ENCODE measurements around the gene DMRT2.

DNA sequence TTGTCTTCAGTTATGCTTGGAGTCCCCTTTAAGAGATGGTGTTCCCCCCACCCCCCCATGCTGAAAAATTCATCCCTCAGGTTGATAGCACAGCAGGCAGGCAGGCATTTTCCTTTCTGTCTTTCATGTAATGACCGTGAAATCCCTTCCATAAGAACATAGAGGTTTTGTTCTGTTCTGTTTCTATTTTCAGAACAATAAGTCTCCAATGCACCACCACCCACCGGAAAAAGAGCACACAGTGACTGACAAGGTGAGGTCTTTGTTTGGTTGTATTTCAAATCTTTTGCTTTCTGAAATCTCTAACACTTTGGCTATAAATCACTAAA lies 52.4 kb downstream of the DMRT2 start:
- TF ChIP-seq, protein P1, sequence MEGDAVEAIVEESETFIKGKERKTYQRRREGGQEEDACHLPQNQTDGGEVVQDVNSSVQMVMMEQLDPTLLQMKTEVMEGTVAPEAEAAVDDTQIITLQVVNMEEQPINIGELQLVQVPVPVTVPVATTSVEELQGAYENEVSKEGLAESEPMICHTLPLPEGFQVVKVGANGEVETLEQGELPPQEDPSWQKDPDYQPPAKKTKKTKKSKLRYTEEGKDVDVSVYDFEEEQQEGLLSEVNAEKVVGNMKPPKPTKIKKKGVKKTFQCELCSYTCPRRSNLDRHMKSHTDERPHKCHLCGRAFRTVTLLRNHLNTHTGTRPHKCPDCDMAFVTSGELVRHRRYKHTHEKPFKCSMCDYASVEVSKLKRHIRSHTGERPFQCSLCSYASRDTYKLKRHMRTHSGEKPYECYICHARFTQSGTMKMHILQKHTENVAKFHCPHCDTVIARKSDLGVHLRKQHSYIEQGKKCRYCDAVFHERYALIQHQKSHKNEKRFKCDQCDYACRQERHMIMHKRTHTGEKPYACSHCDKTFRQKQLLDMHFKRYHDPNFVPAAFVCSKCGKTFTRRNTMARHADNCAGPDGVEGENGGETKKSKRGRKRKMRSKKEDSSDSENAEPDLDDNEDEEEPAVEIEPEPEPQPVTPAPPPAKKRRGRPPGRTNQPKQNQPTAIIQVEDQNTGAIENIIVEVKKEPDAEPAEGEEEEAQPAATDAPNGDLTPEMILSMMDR (IDR thresholded peaks at IDR 0.05): no peak
- no peak for TF ChIP-seq POLR2A (IDR thresholded peaks at IDR 0.05)
